Heart right ventricle (tissue), 16 donors: Measurements from ENCODE around the gene SUB1. TPM values are rescaled to one million over a fixed set of nuclear protein-coding genes. Genes with fewer than 3 reads are reported as not detected.

Source experiments
- ATAC-seq, 8 donors: fragments of 200-7000 bp; cut with Tn5 transposase; one replicate each; pipeline ENCODE4 v1.9.1; 2020; ENCODE audit warnings: mild to moderate bottlenecking in 8 of 8, moderate library complexity in 8 of 8, moderate number of reproducible peaks in 1 of 8
- DNase-seq, 2 donors: peaks; one replicate each; pipeline ENCODE4 v3.0.0-alpha.2; 2020
- H3K27ac ChIP-seq, 10 donors: fragments of 200-600 bp; sonication (generic) in 2 of 10; one replicate each; pipeline versions ENCODE4 v1.5.0 to v1.8.0; 2020 to 2022; ENCODE audit warnings: mild to moderate bottlenecking in 3 of 10
- H3K27me3 ChIP-seq, 7 donors: fragments of 200-600 bp; one replicate each; pipeline ENCODE4 v1.8.0; 2021 to 2022; ENCODE audit warnings: mild to moderate bottlenecking in 2 of 7
- H3K36me3 ChIP-seq, 9 donors: fragments of 200-600 bp; sonication (generic) in 1 of 9; one replicate each; pipeline versions ENCODE4 v1.5.0 to v1.8.0; 2020 to 2022; ENCODE audit warnings: mild to moderate bottlenecking in 2 of 9
- H3K4me1 ChIP-seq, 9 donors: fragments of 200-600 bp; sonication (generic) in 1 of 9; one replicate each; pipeline versions ENCODE4 v1.5.0 to v1.8.0; 2020 to 2022; ENCODE audit warnings: mild to moderate bottlenecking in 4 of 9
- H3K4me3 ChIP-seq, 10 donors: fragments of 200-600 bp; sonication (generic) in 2 of 10; one replicate each; pipeline versions ENCODE4 v1.5.0 to v1.8.0; 2020 to 2022; ENCODE audit warnings: mild to moderate bottlenecking in 7 of 10, moderate library complexity in 2 of 10
- H3K9me3 ChIP-seq, 11 donors: fragments of 200-600 bp in 10 of 11; sonication (generic) in 2 of 11; one replicate each; pipeline versions ENCODE4 v1.5.0 to v1.8.0; 2013 to 2022; ENCODE audit warnings: mild to moderate bottlenecking in 2 of 11, control low read depth in 1 of 11, moderate library complexity in 1 of 11
- WGBS, 2 donors: extraction: QIAGEN DNeasy Blood & Tissue Kit; methylation state at CpG; one replicate each; pipeline ENCODE4 v1.1.7; 2013; ENCODE audit warnings: inconsistent platforms in 1 of 2; 5-methylcytosine and 5-hydroxymethylcytosine counted together
- intact Hi-C, 10 donors: fragments of 100-400 bp; cut with DNase I; formaldehyde crosslinking; loops; one replicate each; pipeline versions ENCODE4 v1.11.1 to v1.14.2; 2022
- polyA plus RNA-seq, 2 donors: library from polyadenylated mRNA; stranded (reverse); fragments of 200-250 nt; gene quantifications; one replicate each; pipeline ENCODE4 v1.2.3, GENCODE V29; 2013
- total RNA-seq, 10 donors: library from RNA; stranded (reverse); fragmentation: NEBNext Ultra II Directional in 3 of 10; extraction: Animal tissue kit (Norgen Biotek cat#: 25700) in 3 of 10; gene quantifications; one replicate each; pipeline versions ENCODE4 v1.2.1 to v1.2.4, GENCODE V29; 2021 to 2023
- TF ChIP-seq, protein P1 (sequence below), 9 donors: fragments of 200-600 bp; sonication (generic) in 2 of 9; IDR thresholded peaks; one replicate each; pipeline versions ENCODE4 v1.5.0 to v1.8.0; 2021 to 2022; ENCODE audit warnings: antibody characterized with exemption in 9 of 9, mild to moderate bottlenecking in 5 of 9, moderate library complexity in 1 of 9
- donor health status: Arrhythmogenic right ventricular cardiomyopathy.
- donor health status: ischemic (EF 13 %, LVEDD 7.1; RV severe dilation, severe dysfunction).
- donor health status: healthy with polysubstance abuse.
- donor health status: DM: no; HTN: yes; CAD: no.
- donor health status: DM: no; HTN: no; CAD: no.
- donor health status: ischemic (EF 25% LVEDD 6.9; RV normal size, moderate dysfunction).
- donor health status: ischemic (EF 25% LVEDD 5.7; RV mildly dilated, moderate dysfunction).
- donor health status: healthy.
- donor health status: DM: yes; HTN: yes; CAD: no.
- donor health status: Ischemic cardiomyopathy.
- donor health status: ischemic (EF 35%, LVEDD 5.7; RV mildly dilated, moderate dysfunction).
- donor health status: nonischemic (EF 11% LVEDD 7.7; RV severe dilation, severe dysfunction).
- donor health status: DM: yes; HTN: yes; CAD: no.
- donor health status: PGD.
- donor health status: ischemic (EF 29% LVEDD 5.4; RV normal size, mild dysfunction).
- donor health status: nonischemic (EF 23%, LVEDD 6.1; RV moderate dilation, normal function).

SUB1 gene
- total and polyA plus RNA-seq, 12 donors, result 86.8 to 224 (median 186) TPM

DNA sequence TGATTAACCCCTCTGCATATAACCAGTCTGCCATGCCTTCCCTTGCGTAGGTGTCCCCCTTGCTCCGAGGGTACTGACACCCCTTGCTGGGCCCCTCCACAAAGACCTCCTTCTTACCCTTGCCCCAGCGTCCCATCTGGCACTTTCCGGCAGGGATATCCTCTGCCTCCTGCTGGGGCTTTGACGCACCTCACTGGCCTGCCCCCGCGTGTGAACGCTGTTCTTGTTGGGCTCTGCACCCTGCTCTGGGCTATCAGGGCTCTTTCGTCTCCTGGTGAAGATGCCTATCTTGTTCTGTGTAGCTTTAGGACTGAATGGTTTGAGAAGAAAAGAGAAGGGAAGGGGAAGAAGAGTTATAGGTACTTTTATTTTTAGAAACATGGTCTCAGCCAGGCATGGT, 53.0 kb downstream of the SUB1 start:
- no peaks in the 10 kb centered on the region for H3K4me1 ChIP-seq
- H3K9me3 ChIP-seq, result no peaks in the 10 kb centered on the region
- DNase-seq (no peak), ATAC-seq (no peak)
- H3K27ac ChIP-seq, result no peak overlapping the region
- 86 to 87% methylated on average over 9 of the region's 9 CpGs for WGBS, 2 donors
- no peak overlapping the region for H3K4me3 ChIP-seq
- TF ChIP-seq, protein P1, sequence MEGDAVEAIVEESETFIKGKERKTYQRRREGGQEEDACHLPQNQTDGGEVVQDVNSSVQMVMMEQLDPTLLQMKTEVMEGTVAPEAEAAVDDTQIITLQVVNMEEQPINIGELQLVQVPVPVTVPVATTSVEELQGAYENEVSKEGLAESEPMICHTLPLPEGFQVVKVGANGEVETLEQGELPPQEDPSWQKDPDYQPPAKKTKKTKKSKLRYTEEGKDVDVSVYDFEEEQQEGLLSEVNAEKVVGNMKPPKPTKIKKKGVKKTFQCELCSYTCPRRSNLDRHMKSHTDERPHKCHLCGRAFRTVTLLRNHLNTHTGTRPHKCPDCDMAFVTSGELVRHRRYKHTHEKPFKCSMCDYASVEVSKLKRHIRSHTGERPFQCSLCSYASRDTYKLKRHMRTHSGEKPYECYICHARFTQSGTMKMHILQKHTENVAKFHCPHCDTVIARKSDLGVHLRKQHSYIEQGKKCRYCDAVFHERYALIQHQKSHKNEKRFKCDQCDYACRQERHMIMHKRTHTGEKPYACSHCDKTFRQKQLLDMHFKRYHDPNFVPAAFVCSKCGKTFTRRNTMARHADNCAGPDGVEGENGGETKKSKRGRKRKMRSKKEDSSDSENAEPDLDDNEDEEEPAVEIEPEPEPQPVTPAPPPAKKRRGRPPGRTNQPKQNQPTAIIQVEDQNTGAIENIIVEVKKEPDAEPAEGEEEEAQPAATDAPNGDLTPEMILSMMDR (IDR thresholded peaks at IDR 0.05), result no peak
- intact Hi-C loops, result no loop called here
- H3K36me3 ChIP-seq, result no peaks in the 10 kb centered on the region
- H3K27me3 ChIP-seq, result no peaks in the 10 kb centered on the region

DNA sequence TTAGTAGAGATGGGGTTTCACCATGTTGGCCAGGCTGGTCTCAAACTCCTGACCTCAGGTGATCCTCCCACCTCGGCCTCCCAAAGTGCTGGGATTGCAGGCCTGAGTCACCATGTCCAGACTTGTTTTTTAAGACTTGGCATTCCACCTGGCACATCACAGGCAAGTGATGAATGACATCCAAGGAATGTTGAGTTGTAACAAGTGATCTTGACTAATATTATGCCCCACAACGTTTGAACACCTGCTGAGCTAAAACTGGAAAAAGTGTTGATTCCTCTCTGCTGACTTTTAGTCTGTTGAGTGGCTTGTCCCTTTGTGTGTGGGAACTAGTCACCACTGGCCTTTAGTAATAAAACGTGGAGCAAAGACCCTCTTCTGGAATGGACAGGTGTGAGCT, 54.6 kb downstream of the SUB1 start:
- H3K27me3 ChIP-seq, result no peaks in the 10 kb centered on the region
- no peaks in the 10 kb centered on the region for H3K9me3 ChIP-seq
- TF ChIP-seq, protein P1 (IDR thresholded peaks at IDR 0.05), result no peak
- H3K36me3 ChIP-seq, result no peaks in the 10 kb centered on the region
- H3K27ac ChIP-seq, result no peak overlapping the region
- DNase-seq (no peak), ATAC-seq (no peak)
- intact Hi-C loops, result no loop called here
- H3K4me3 ChIP-seq, result no peak overlapping the region
- WGBS, 2 donors, result 69% methylated on average over 3 of the region's 3 CpGs
- no peaks in the 10 kb centered on the region for H3K4me1 ChIP-seq

DNA sequence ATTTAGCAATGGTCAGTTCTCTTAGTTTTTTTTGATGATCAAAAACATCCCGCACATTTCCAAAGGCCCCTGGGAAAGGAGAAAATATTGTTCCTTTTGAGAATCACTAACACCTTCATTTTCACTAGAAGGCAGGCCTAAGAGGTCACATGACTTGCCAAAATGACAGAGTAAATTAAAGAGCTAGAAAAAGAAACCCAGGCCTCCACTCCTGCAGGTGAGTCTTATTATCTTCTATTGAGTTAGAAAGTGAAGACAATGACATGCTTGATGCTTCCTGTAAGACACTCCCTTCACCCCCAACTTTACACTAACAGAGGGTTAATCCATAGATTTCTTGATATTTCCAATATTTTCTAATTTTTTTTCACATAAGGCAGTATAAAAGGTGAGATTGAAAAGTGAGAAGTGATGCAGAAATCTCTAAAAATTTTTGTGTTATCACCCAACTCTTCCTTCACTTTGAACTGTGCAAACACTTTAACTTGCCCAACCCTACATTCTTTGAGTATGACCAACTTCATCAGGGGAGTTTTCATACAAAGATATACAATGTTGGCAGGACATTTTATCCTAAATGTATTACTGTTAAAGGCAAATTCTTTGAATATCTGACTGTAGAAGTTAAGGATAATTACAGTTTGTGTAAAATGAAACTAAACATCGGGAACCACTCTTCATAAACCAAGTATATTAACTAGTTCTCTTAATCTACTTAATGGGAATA, 57.1 kb downstream of the SUB1 start:
- intact Hi-C loops, result no loop called here
- no peak for ATAC-seq
- H3K27me3 ChIP-seq, result no peaks in the 10 kb centered on the region
- no peak overlapping the region for H3K4me3 ChIP-seq
- no peaks in the 10 kb centered on the region for H3K9me3 ChIP-seq
- H3K4me1 ChIP-seq, result no peaks in the 10 kb centered on the region
- DNase-seq, result no peak
- 76 to 85% methylated on average over 2 of the region's 2 CpGs for WGBS, 2 donors
- H3K27ac ChIP-seq, result no peak overlapping the region
- H3K36me3 ChIP-seq, result no peaks in the 10 kb centered on the region
- TF ChIP-seq, protein P1 (IDR thresholded peaks at IDR 0.05), result no peak

DNA sequence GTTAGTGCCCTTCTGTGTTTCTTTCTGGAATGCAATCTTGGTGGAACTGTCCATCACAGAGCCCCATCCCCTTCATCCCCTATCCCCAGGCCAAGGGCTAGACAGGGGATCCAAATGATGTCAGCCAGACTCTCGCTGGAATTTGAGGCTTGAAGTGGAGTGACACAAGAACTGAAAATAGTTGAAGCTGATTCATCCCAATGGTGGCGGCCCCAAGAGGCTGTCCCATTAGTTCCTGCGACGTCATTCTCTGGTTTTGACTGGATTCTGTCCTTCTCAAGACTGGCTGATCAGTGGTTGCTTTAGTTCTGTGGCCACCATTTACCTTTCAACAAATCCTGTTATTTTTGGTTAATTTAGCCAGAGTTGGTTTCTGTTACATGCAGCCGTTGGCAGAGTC, 59.9 kb downstream of the SUB1 start:
- intact Hi-C loops, result no loop called here
- no peaks in the 10 kb centered on the region for H3K36me3 ChIP-seq
- WGBS, 2 donors, result 74 to 76% methylated on average over 5 of the region's 5 CpGs
- H3K27me3 ChIP-seq, result no peaks in the 10 kb centered on the region
- H3K4me1 ChIP-seq, result no peaks in the 10 kb centered on the region
- H3K9me3 ChIP-seq, result no peaks in the 10 kb centered on the region
- no peak overlapping the region for H3K4me3 ChIP-seq
- DNase-seq (no peak), ATAC-seq (peak in 1 of 8 donors; percentile 41)
- H3K27ac ChIP-seq, result no peak overlapping the region
- TF ChIP-seq, protein P1 (IDR thresholded peaks at IDR 0.05), result no peak
